GM18511 (cell line): Measurements from ENCODE around the gene MAN1B1.

Source experiments
- ATAC-seq: cut with Tn5 transposase; IDR thresholded peaks from one replicate; pipeline ENCODE4 v1.9.1; 2021; ENCODE audit warnings: mild to moderate bottlenecking, moderate library complexity; ENCODE audit not compliant: unreplicated experiment

MAN1B1 gene

DNA sequence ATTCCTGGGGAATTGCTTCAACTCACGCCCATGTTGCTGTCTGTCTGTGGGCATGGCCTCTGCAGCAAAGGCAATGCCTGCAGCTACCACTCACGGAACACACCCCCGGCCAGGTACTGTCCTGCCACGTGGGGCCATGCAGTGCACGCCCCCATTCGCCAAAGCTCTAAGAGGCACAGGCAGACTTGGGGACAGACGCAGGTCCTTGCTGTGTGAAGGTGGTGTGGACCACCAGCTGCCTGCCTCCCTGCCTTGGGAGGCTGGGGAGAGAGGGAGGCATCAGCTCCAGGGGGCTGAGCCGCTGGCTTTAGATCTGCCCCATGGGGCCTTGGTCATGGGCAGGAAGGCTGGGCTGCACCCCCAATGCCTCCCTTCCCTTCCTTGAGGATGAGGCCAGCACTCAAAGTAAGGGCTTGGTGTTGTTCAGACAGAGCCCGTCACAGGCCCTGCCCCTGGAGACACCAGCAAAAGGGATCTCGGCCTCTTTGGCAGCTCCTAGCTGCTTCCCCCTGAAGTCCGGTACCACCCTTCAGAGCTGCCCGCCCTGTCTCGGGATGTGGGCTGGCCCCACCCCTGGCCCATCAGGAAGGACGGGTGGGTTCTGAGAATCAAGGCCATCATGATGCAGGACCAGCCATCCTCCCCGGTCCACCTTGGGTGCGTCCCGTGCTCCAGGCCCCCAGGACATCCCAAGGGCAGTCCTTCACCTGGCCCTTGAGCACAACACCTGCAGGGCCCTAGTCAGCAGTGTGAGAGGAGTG lies 54.4 kb downstream of the MAN1B1 start:
- ATAC-seq, result no peak

DNA sequence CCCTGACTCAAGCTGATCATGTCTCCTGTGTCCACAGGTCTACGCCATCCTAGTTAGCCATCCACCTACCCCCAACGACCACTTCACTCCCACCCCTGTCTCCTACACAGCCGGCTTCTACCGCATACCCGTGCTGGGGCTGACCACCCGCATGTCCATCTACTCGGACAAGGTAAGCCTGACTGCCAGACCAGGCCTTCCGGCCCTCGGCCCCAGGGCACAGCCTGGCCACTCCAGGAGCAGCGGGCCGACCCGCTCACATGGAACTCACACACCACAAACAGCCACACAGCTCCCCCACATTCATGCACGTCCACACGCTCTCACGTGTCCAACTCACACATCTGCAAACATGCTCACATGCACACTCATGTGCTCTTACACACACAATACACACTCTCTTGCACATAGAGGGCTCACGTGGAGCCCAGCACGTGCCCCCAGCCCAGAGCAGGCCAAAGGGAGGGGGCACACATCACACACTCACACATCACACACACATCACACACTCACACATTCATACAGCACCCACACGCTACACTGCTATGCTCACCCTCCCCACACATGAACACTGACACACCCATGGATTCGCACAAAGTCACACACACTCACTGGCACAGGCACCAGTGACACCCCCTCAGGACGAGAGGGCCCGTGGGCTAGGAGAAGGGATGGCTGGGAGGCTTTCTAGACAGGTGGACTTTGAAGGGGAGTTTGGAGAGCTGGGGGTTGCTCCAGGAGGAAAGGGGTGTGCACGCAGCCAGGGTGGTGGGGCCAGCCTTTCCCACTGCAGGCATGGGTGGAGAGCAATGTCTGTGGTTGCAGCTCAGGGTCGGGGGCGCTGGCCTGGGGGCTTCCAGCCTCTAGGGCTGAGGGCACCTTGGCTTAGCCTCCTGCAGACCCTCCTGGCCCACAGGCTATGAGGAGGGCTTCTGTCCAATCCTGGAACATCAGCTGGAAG lies 55.5 kb downstream of the MAN1B1 start:
- ATAC-seq, result no peak

DNA sequence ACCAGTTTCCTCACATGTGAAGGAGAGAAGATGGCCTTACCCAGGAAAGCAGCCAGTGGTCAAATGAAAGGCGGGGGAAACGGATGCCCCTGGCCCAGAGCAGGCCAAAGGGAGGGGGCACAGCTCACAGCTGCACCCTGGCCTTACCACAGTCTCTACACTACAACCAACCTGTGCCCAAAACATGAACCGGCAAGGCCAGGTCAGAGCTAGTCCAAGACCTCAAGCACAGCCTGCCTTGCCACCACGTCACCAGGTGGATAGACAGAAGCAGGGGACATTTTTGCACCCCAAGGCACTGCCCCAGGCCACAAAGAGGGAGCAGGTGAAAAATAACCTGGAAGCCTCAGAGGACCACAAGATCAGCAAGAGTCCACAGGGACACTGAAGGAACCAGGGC lies 56.7 kb downstream of the MAN1B1 start:
- no peak for ATAC-seq

DNA sequence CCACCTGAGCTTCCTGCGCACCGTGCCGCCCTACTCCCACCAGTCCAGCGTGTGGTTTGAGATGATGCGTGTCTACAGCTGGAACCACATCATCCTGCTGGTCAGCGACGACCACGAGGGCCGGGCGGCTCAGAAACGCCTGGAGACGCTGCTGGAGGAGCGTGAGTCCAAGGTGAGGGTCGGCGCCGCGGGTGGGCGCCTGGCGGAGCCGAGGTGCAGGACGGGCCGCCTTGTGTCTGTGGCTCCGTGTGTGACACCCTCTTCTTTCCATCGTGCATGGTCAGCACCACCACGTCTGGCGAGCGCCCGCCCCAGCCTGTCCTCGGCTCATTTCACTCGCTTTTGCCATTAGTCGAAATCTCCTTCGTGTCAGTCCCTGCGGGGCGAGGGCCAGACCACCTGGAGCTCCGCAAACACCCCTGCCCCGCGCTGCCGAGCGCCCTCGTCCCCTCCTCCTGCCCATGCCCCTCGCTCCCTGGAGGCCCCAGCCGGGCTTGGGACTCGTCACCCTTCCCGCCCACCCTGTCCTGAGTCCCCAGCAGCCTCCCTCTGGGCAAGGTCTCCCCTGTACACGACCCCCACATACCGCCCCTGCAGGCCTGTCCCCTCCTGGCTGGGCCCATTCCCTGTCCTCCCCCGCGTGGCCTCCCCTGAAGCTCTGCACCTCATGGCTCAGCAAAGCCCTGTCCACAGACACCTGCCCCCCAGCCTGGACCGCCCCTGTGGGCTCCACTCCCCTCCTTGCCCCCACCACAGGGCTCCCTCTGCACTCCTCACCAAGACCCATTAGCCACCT lies 59.1 kb downstream of the MAN1B1 start:
- no peak for ATAC-seq

- no peak for ATAC-seq
Measured at GRCh38 chr9:137146527-137146918, 59.7 kb downstream of the MAN1B1 start.

DNA sequence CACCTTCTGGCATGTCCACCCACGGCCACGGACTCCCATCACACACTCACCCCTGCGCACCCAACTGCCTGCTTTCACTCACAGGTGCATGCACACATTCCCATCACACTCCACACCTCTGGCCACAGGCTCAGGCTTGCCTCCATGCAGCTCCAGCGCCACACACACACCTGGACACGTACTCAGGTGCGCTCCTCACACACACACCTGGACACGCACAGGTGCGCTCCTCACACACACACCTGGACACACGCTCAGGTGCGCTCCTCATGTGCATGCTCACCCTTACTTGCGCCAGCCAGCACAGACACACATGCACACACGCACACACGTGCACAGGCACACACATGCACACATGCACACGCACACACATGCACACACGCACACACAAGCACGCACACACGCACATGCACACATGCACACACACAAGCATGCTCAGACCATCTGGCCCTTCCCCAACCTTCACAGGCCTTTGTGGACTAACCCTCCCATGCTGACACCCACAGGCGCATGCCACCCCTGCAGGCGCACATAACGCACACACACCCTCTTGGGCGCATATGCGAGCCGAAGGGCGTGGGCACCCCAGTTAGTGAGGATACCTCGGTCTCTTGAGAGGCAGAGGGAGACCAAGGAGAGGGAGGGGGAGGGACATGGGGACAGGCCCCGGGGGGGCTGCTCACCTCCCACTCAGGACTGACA lies 60.5 kb downstream of the MAN1B1 start:
- ATAC-seq, result no peak

- no peak for ATAC-seq
Measured at GRCh38 chr9:137147793-137148160, 61.0 kb downstream of the MAN1B1 start.

- ATAC-seq, result no peak
Measured at GRCh38 chr9:137148242-137148641, 61.5 kb downstream of the MAN1B1 start.

DNA sequence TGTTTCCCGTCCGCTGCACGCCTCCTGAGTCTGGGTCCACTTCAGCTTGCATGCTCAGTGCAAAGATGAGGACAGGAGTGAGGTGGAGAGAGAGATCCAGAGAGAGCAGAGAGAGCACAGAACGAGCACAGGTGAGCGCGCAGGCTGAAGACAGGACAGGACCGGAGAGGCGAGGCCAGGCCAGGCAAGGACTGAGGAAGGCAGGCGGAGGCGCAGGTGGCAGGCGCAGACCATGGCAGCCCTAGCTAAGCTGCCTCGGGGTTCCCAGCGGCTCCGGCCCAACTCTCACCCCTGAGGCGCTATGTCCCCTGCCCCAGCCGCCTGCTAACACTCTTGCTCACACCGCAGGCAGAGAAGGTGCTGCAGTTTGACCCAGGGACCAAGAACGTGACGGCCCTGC lies 61.9 kb downstream of the MAN1B1 start:
- no peak for ATAC-seq

GRCh38 chr9:137149363-137149762 lies 62.6 kb downstream of the MAN1B1 start:
- no peak for ATAC-seq

- ATAC-seq, result peak; percentile 19
Measured at GRCh38 chr9:137149942-137150616, 63.3 kb downstream of the MAN1B1 start.

DNA sequence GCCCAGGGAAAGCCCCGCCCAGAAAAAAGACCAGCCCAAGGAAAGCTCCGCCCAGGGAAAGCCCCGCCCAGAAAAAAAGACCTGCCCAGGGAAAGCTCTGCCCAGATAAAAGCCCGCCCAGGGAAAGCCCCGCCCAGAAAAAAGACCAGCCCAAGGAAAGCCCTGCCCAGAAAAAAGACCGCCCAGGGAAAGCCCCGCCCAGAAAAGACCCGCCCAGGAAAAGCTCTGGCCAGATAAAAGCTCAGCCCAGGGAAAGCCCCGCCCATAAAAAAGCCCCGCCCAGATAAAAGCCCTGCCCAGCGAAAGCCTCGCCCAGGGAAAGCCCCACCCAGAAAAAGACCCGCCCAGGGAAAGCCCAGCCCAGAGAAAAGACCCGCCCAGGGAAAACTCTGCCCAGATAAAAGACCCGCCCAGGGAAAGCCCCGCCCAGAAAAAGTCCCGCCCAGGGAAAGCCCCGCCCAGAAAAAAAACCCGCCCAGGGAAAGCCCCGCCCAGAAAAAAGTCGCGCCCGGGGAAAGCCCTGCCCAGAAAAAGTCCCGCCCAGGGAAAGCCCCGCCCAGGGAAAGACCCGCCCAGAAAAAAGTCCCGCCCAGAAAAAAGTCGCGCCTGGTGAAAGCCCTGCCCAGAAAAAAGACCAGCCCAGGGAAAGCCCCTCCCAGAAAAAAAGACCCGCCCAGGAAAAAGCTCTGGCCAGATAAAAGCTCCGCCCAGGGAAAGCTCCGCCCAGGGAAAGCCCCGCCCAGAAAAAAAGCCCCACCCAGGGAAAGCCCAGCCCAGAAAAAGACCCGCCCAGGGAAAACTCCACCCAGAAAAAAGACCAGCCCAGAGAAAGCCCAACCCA lies 64.1 kb downstream of the MAN1B1 start:
- peak; percentile 42 for ATAC-seq

DNA sequence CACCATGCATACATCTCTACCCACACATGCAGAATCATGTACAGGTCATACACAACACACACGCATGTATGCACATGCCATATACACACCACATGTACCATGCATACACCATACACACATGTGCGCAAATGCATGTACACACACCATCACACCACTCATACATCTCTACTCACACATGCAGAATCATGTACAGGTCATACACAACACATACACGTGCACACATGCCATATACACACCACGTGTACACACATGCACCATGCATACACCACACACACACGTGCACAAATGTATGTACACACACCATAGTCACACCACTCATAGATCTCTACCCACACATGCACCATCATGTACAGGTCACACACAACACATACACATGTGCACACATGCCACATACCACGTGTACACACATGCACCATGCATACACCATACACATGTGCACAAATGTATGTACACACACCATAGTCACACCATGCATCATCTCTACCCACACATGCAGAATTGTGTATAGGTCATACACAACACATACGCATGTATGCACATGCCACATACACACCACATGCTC lies 66.1 kb downstream of the MAN1B1 start:
- ATAC-seq, result no peak

- ATAC-seq, result no peak
Measured at GRCh38 chr9:137156567-137157375, 70.0 kb downstream of the MAN1B1 start.

- ATAC-seq, result no peak
Measured at GRCh38 chr9:137157618-137158415, 71.0 kb downstream of the MAN1B1 start.

- ATAC-seq, result no peak
Measured at GRCh38 chr9:137158625-137159024, 71.8 kb downstream of the MAN1B1 start.
